WERI-Rb-1 (cell line): Measurements from ENCODE around the gene YY1.

Experiments
- DNase-seq: peaks from one replicate; pipeline ENCODE4 v3.0.0-alpha.2; 2020
- H3K27ac ChIP-seq: fragments of 250-450 bp; sonication (Bioruptor Pico); 2 replicates; pipeline ENCODE4 v1.5.1; 2020; ENCODE audit warnings: mild to moderate bottlenecking, moderate library complexity
- H3K27me3 ChIP-seq: fragments of 250-450 bp; sonication (Bioruptor Pico); 2 replicates; pipeline ENCODE4 v1.5.1; 2021; ENCODE audit warnings: mild to moderate bottlenecking, low read depth, moderate library complexity; ENCODE audit not compliant: insufficient read depth, severe bottlenecking
- H3K36me3 ChIP-seq: fragments of 250-450 bp; sonication (Bioruptor Pico); 2 replicates; pipeline ENCODE4 v1.5.1; 2020; ENCODE audit warnings: mild to moderate bottlenecking, moderate library complexity
- H3K4me3 ChIP-seq: 2 replicates; pipeline ENCODE4 v1.5.1; 2011; ENCODE audit warnings: low read depth, mild to moderate bottlenecking, control low read depth, low read length
- H3K9me3 ChIP-seq: fragments of 250-450 bp; sonication (Bioruptor Pico); 2 replicates; pipeline ENCODE4 v1.5.1; 2021; ENCODE audit warnings: mild to moderate bottlenecking, moderate library complexity; ENCODE audit not compliant: severe bottlenecking
- CTCF ChIP-seq: IDR thresholded peaks from 2 replicates; pipeline ENCODE4 v1.5.1; 2011; ENCODE audit warnings: low read depth, mild to moderate bottlenecking, control low read depth, inconsistent platforms, low read length

Gene YY1

GRCh38 chr14:100322138-100322957 lies 83.4 kb downstream of the YY1 start:
- no peak for TF ChIP-seq CTCF
- Histone ChIP-seq H3K27me3 (no peaks in the 10 kb centered on the region), H3K36me3 (no peaks in the 10 kb centered on the region), H3K27ac (no peak overlapping the region; the same call in 1 of the 2 replicates), H3K9me3 (no peaks in the 10 kb centered on the region), H3K4me3 (no peak overlapping the region)
- no peak for DNase-seq

GRCh38 chr14:100323121-100323941 lies 84.4 kb downstream of the YY1 start, which contains the start of gene SLC25A47:
Gene SLC25A47 (plus strand): TSS chr14:100323339. CDS start chr14:100323415, 76 bp downstream.
- Histone ChIP-seq H3K27me3 (no peaks in the 10 kb centered on the region), H3K4me3 (no peak within 1 kb of the TSS), H3K36me3 (no peaks in the 10 kb centered on the region), H3K27ac (no peak within 1 kb of the TSS; the same call in 1 of the 2 replicates), H3K9me3 (no peaks in the 10 kb centered on the region)
- TF ChIP-seq CTCF, result no peak
- DNase-seq, result no peak

GRCh38 chr14:100323942-100324307 lies 85.0 kb downstream of the YY1 start:
- Histone ChIP-seq H3K36me3 (no peaks in the 10 kb centered on the region), H3K9me3 (no peaks in the 10 kb centered on the region), H3K27me3 (no peaks in the 10 kb centered on the region), H3K27ac (no peak overlapping the region), H3K4me3 (no peak overlapping the region)
- TF ChIP-seq CTCF, result no peak
- no peak for DNase-seq

GRCh38 chr14:100325231-100325632 lies 86.3 kb downstream of the YY1 start:
- no peak for DNase-seq
- H3K4me3 ChIP-seq, result no peak overlapping the region
- no peaks in the 10 kb centered on the region for H3K36me3 ChIP-seq
- H3K27ac ChIP-seq, result no peak overlapping the region
- no peaks in the 10 kb centered on the region for H3K27me3 ChIP-seq
- TF ChIP-seq CTCF, result no peak
- H3K9me3 ChIP-seq, result no peaks in the 10 kb centered on the region

GRCh38 chr14:100325958-100326357 lies 87.0 kb downstream of the YY1 start:
- no peak for TF ChIP-seq CTCF
- no peak for DNase-seq
- Histone ChIP-seq H3K27me3 (no peaks in the 10 kb centered on the region), H3K27ac (no peak overlapping the region), H3K9me3 (no peaks in the 10 kb centered on the region), H3K4me3 (no peak overlapping the region), H3K36me3 (no peaks in the 10 kb centered on the region)
